WTC11 (cell line): ENCODE results near the gene TBKBP1. TPM values are rescaled to one million over a fixed set of nuclear protein-coding genes. Genes with fewer than 3 reads are reported as not detected.

Experiments
- ATAC-seq: fragments of 200-7000 bp; cut with Tn5 transposase; 2 replicates; pipeline ENCODE4 v1.10.0; 2021; ENCODE audit warnings: mild to moderate bottlenecking, moderate library complexity
- CTCF ChIA-PET: fragments of 300-600 bp; sonication (Branson Sonifier 250); formaldehyde crosslinking; loops from one replicate; lab custom pipeline; 2021; ENCODE audit warnings: antibody characterized with exemption; lab: Charles Lee
- POLR2A ChIA-PET: fragments of 350-600 bp; sonication (Branson Sonifier 250); formaldehyde crosslinking; loops from one replicate; lab custom pipeline; 2021; ENCODE audit warnings: antibody characterized with exemption; lab: Charles Lee
- DNase-seq: peaks from one replicate; pipeline ENCODE4 v3.0.0; 2021; ENCODE audit warnings: low spot score
- H3K27ac Mint-ChIP-seq: 2 replicates; pipeline ENCODE4 v1.8.0; 2021; ENCODE audit warnings: mixed read lengths
- H3K27me3 Mint-ChIP-seq: 2 replicates; pipeline ENCODE4 v1.8.0; 2021; ENCODE audit warnings: low read depth, mild to moderate bottlenecking, moderate library complexity, mixed read lengths
- H3K36me3 Mint-ChIP-seq: 2 replicates; pipeline ENCODE4 v1.8.0; 2021; ENCODE audit warnings: mixed read lengths
- H3K4me1 Mint-ChIP-seq: 2 replicates; pipeline ENCODE4 v1.8.0; 2022; ENCODE audit warnings: mixed read lengths
- H3K4me3 Mint-ChIP-seq: 2 replicates; pipeline ENCODE4 v1.8.0; 2021; ENCODE audit warnings: mild to moderate bottlenecking, moderate library complexity, mixed read lengths
- H3K9me3 Mint-ChIP-seq: 2 replicates; pipeline ENCODE4 v1.8.0; 2021; ENCODE audit warnings: mixed read lengths
- FOXJ3 ChIP-seq: sonication (generic); formaldehyde crosslinking; IDR thresholded peaks from 2 replicates; pipeline ENCODE4 v1.9.0; 2021; ENCODE audit warnings: missing genetic modification reagents, mild to moderate bottlenecking, borderline replicate concordance
- FOXP1 ChIP-seq: sonication (generic); formaldehyde crosslinking; IDR thresholded peaks from 2 replicates; pipeline ENCODE4 v1.8.0; 2022; ENCODE audit warnings: missing genetic modification reagents, mild to moderate bottlenecking, moderate library complexity, borderline replicate concordance
- GRHL2 ChIP-seq: fragments of 250-450 bp; sonication (Bioruptor Pico); IDR thresholded peaks from 2 replicates; pipeline ENCODE4 v1.8.0; 2022; ENCODE audit warnings: mild to moderate bottlenecking, moderate library complexity; ENCODE audit not compliant: insufficient replicate concordance, severe bottlenecking
- MLX ChIP-seq: sonication (generic); formaldehyde crosslinking; IDR thresholded peaks from 2 replicates; pipeline ENCODE4 v1.8.1; 2023; ENCODE audit warnings: mild to moderate bottlenecking, missing genetic modification reagents, moderate library complexity
- MYBL2 ChIP-seq: sonication (generic); formaldehyde crosslinking; IDR thresholded peaks from 2 replicates; pipeline ENCODE4 v1.8.1; 2023; ENCODE audit warnings: mild to moderate bottlenecking, moderate library complexity, missing genetic modification reagents
- NFE2L1 ChIP-seq: sonication (generic); formaldehyde crosslinking; IDR thresholded peaks from 2 replicates; pipeline ENCODE4 v1.8.1; 2023; ENCODE audit warnings: missing genetic modification reagents
- SOX15 ChIP-seq: fragments of 250-450 bp; sonication (Bioruptor Pico); IDR thresholded peaks from 2 replicates; pipeline ENCODE4 v1.9.0; 2021; ENCODE audit warnings: mild to moderate bottlenecking
- STAT6 ChIP-seq: sonication (generic); formaldehyde crosslinking; conservative IDR thresholded peaks from 2 replicates; pipeline ENCODE4 v1.8.1; 2023; ENCODE audit warnings: mild to moderate bottlenecking, low read depth, missing genetic modification reagents, moderate library complexity
- TEAD4 ChIP-seq: sonication (generic); formaldehyde crosslinking; IDR thresholded peaks from 2 replicates; pipeline ENCODE4 v1.8.0; 2022; ENCODE audit warnings: mild to moderate bottlenecking, missing genetic modification reagents
- USF1 ChIP-seq: sonication (generic); formaldehyde crosslinking; IDR thresholded peaks from 2 replicates; pipeline ENCODE4 v1.8.0; 2022; ENCODE audit warnings: mild to moderate bottlenecking, missing genetic modification reagents
- ZNF532 ChIP-seq: fragments of 250-450 bp; sonication (Bioruptor Pico); IDR thresholded peaks from 2 replicates; pipeline ENCODE4 v1.9.0; 2021; ENCODE audit warnings: mild to moderate bottlenecking, borderline replicate concordance
- total RNA-seq: library from RNA; stranded (reverse); gene quantifications from 3 replicates; pipeline ENCODE4 v1.2.3, GENCODE V29; 2021
- TF ChIP-seq, protein P1 (sequence below): sonication (generic); formaldehyde crosslinking; IDR thresholded peaks from 2 replicates; pipeline ENCODE4 v1.8.0; 2022; ENCODE audit warnings: missing genetic modification reagents
- TF ChIP-seq, protein P2 (sequence below): sonication (generic); formaldehyde crosslinking; IDR thresholded peaks from 2 replicates; pipeline ENCODE4 v1.8.1; 2023; ENCODE audit warnings: mild to moderate bottlenecking, missing genetic modification reagents, borderline replicate concordance
- TF ChIP-seq, protein P3 (sequence below): sonication (generic); formaldehyde crosslinking; IDR thresholded peaks from 2 replicates; pipeline ENCODE4 v1.8.0; 2022; ENCODE audit warnings: mild to moderate bottlenecking, missing genetic modification reagents

Gene TBKBP1
- total RNA-seq, 1 experiment from 2014 or later = 17.4 TPM

- Mint-ChIP-seq H3K36me3 (no peaks in the 10 kb centered on the region), H3K4me3 (peak overlapping the region; percentile 63; the same call in 1 of the 2 replicates), H3K27ac (no peak overlapping the region), H3K9me3 (no peaks in the 10 kb centered on the region), H3K27me3 (peaks cover 22% of the 10 kb centered on the region), H3K4me1 (peaks cover 6% of the 10 kb centered on the region)
- ChIA-PET CTCF (interaction anchor here (1.6 to 3.5 kb wide), 5 partner anchors 8 to 35 kb away, joined by 6 to 37 read pairs (median 15); partner anchors contain the start of gene TBX21), POLR2A (no interaction called here)
- DNase-seq = no peak
- TF ChIP-seq, protein P1, sequence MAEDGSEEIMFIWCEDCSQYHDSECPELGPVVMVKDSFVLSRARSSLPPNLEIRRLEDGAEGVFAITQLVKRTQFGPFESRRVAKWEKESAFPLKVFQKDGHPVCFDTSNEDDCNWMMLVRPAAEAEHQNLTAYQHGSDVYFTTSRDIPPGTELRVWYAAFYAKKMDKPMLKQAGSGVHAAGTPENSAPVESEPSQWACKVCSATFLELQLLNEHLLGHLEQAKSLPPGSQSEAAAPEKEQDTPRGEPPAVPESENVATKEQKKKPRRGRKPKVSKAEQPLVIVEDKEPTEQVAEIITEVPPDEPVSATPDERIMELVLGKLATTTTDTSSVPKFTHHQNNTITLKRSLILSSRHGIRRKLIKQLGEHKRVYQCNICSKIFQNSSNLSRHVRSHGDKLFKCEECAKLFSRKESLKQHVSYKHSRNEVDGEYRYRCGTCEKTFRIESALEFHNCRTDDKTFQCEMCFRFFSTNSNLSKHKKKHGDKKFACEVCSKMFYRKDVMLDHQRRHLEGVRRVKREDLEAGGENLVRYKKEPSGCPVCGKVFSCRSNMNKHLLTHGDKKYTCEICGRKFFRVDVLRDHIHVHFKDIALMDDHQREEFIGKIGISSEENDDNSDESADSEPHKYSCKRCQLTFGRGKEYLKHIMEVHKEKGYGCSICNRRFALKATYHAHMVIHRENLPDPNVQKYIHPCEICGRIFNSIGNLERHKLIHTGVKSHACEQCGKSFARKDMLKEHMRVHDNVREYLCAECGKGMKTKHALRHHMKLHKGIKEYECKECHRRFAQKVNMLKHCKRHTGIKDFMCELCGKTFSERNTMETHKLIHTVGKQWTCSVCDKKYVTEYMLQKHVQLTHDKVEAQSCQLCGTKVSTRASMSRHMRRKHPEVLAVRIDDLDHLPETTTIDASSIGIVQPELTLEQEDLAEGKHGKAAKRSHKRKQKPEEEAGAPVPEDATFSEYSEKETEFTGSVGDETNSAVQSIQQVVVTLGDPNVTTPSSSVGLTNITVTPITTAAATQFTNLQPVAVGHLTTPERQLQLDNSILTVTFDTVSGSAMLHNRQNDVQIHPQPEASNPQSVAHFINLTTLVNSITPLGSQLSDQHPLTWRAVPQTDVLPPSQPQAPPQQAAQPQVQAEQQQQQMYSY (CRISPR knock-in tag) = no peak
- no peak for TF ChIP-seq MLX
- ATAC-seq = no peak
These were observed 13.3 kb downstream of the TBKBP1 start for GRCh38 chr17:47707056-47707804.

GRCh38 chr17:47707884-47708283 is 13.9 kb downstream of the TBKBP1 start:
- peaks cover 6% of the 10 kb centered on the region for H3K4me1 Mint-ChIP-seq
- ChIA-PET CTCF (interaction anchor here (1.1 to 3.5 kb wide), 7 partner anchors 9 to 82 kb away, joined by 3 to 37 read pairs (median 10); partner anchors contain the start of gene TBX21), POLR2A (no interaction called here)
- DNase-seq (no peak), ATAC-seq (peak; percentile 17)
- no peak overlapping the region for H3K27ac Mint-ChIP-seq
- no peaks in the 10 kb centered on the region for H3K9me3 Mint-ChIP-seq
- H3K36me3 Mint-ChIP-seq = no peaks in the 10 kb centered on the region
- peaks cover 24% of the 10 kb centered on the region for H3K27me3 Mint-ChIP-seq
- peak overlapping the region; percentile 63 for H3K4me3 Mint-ChIP-seq
- TF ChIP-seq, protein P2, sequence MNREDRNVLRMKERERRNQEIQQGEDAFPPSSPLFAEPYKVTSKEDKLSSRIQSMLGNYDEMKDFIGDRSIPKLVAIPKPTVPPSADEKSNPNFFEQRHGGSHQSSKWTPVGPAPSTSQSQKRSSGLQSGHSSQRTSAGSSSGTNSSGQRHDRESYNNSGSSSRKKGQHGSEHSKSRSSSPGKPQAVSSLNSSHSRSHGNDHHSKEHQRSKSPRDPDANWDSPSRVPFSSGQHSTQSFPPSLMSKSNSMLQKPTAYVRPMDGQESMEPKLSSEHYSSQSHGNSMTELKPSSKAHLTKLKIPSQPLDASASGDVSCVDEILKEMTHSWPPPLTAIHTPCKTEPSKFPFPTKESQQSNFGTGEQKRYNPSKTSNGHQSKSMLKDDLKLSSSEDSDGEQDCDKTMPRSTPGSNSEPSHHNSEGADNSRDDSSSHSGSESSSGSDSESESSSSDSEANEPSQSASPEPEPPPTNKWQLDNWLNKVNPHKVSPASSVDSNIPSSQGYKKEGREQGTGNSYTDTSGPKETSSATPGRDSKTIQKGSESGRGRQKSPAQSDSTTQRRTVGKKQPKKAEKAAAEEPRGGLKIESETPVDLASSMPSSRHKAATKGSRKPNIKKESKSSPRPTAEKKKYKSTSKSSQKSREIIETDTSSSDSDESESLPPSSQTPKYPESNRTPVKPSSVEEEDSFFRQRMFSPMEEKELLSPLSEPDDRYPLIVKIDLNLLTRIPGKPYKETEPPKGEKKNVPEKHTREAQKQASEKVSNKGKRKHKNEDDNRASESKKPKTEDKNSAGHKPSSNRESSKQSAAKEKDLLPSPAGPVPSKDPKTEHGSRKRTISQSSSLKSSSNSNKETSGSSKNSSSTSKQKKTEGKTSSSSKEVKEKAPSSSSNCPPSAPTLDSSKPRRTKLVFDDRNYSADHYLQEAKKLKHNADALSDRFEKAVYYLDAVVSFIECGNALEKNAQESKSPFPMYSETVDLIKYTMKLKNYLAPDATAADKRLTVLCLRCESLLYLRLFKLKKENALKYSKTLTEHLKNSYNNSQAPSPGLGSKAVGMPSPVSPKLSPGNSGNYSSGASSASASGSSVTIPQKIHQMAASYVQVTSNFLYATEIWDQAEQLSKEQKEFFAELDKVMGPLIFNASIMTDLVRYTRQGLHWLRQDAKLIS = no peak
- TF ChIP-seq ZNF532 (CRISPR knock-in tag) = no peak
- TF ChIP-seq FOXJ3 = no peak
- no peak for TF ChIP-seq SOX15 (CRISPR knock-in tag)
- TF ChIP-seq NFE2L1 (CRISPR knock-in tag) = no peak
- TF ChIP-seq, protein P3, sequence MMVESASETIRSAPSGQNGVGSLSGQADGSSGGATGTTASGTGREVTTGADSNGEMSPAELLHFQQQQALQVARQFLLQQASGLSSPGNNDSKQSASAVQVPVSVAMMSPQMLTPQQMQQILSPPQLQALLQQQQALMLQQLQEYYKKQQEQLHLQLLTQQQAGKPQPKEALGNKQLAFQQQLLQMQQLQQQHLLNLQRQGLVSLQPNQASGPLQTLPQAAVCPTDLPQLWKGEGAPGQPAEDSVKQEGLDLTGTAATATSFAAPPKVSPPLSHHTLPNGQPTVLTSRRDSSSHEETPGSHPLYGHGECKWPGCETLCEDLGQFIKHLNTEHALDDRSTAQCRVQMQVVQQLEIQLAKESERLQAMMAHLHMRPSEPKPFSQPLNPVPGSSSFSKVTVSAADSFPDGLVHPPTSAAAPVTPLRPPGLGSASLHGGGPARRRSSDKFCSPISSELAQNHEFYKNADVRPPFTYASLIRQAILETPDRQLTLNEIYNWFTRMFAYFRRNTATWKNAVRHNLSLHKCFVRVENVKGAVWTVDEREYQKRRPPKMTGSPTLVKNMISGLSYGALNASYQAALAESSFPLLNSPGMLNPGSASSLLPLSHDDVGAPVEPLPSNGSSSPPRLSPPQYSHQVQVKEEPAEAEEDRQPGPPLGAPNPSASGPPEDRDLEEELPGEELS (CRISPR knock-in tag) = no peak
- no peak for TF ChIP-seq GRHL2 (CRISPR knock-in tag)
- TF ChIP-seq TEAD4 (CRISPR knock-in tag) = no peak
- TF ChIP-seq USF1 (CRISPR knock-in tag) = no peak
- no peak for TF ChIP-seq STAT6 (CRISPR knock-in tag)
- no peak for TF ChIP-seq FOXP1
- TF ChIP-seq MYBL2 = no peak
